ENCODE results near the gene PODNL1. TPM values are rescaled to one million over a fixed set of nuclear protein-coding genes. Genes with fewer than 3 reads are reported as not detected.

Gene PODNL1
- total and polyA plus RNA-seq, 2 of the 8 experiments (the other 6 are each of a cell fraction or from before 2014, with no cell fraction given), result 1.0 to 1.5 TPM

DNA sequence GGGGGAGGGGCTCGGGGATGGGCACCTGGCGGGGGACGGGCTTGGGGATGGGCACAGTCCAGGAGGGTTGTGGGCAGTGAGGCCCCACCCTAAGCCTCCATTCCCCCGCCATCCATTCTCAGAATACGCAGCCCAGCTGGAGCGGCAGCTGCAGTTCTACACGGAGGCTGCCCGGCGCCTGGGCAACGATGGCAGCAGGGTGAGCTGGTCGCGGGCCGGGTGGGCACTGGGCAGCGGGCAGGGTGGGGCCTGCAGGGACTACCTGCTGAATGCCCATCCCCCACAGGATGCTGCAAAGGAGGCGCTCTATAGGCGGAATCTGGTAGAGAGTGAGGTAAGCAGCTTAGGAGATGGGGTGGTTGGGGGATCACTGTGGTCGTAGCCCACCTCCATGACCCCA lies 8.3 kb downstream of the PODNL1 start:
- no peak overlapping the region for H2AK5ac ChIP-seq (ENCODE audit: low read depth, low read length)
- peaks cover 0 to 6% of the 10 kb centered on the region in 2 experiments for H4K20me1 ChIP-seq (replicated peaks in 1 of 2; ENCODE audit: control insufficient read depth in 1 of 2, insufficient read depth in 2 of 2, low read length in 2 of 2)
- H3K9me3 ChIP-seq (ENCODE audit: insufficient read depth in 2 of 2, low read depth in 1 of 2, low read length in 1 of 2), result no peaks in the 10 kb centered on the region
- TF ChIP-seq POU5F1 (IDR thresholded peaks at IDR 0.05; ENCODE audit: low read depth, low read length) (no peak), TAF7 (optimal IDR thresholded peaks at IDR 0.05; ENCODE audit: borderline replicate concordance, low read depth, low read length) (no peak), SUZ12 (IDR thresholded peaks at IDR 0.05; ENCODE audit: low read length) (no peak), CBX5 (IDR thresholded peaks at IDR 0.05; ENCODE audit: low read depth, low read length) (no peak), TAF1 (IDR thresholded peaks at IDR 0.05; ENCODE audit: low read depth, low read length) (no peak), SP4 (IDR thresholded peaks at IDR 0.05; ENCODE audit: low read length) (no peak)
- no peak overlapping the region for H4K91ac ChIP-seq (replicated peaks; ENCODE audit: insufficient read length, low read length)
- no peak overlapping the region for H3K4ac ChIP-seq (replicated peaks; ENCODE audit: insufficient read length, low read depth, low read length)
- H2BK20ac ChIP-seq (ENCODE audit: low read length), result no peak overlapping the region
- H3K23ac ChIP-seq (ENCODE audit: insufficient read length), result no peak overlapping the region
- peaks cover 3% of the 10 kb centered on the region; the same call in 1 of the 2 replicates for H3K79me1 ChIP-seq (ENCODE audit: low read depth, low read length)
- H3K14ac ChIP-seq (ENCODE audit: insufficient read length), result no peak overlapping the region
- H4K8ac ChIP-seq (ENCODE audit: extremely low read depth, insufficient read depth, low read length), result no peak overlapping the region; the same call in 1 of the 2 replicates
- no peak overlapping the region for H2BK120ac ChIP-seq (replicated peaks; ENCODE audit: low read depth, low read length)
- no peak overlapping the region for H2BK5ac ChIP-seq (ENCODE audit: low read depth, low read length)
- POLR2A ChIA-PET (ENCODE audit: partially characterized antibody), result interaction anchor here (1.0 to 5.4 kb wide), 5 partner anchors 9 to 32 kb away, joined by 3 to 39 read pairs (median 5); partner anchors contain the start of gene DCAF15
- DNase-seq (ENCODE audit: low read depth in 1 of 2, low spot score in 2 of 2) (no peak), FAIRE-seq (no peak)
- H2AFZ ChIP-seq (ENCODE audit: low read length), result no peak overlapping the region
- H3K36me3 ChIP-seq (ENCODE audit: control insufficient read depth in 2 of 4, insufficient read depth in 4 of 4, low read length in 3 of 4), result peaks cover 2 to 23% (median 12%) of the 10 kb centered on the region in 4 experiments; a peak in 6 of 8 replicates
- peaks cover 0 to 16% (median 3%) of the 10 kb centered on the region in 4 experiments; a peak in 4 of 7 replicates for H3K4me1 ChIP-seq (replicated peaks in 1 of 4; ENCODE audit: control insufficient read depth in 3 of 4, insufficient read depth in 4 of 4, low read length in 3 of 4)
- H3K79me2 ChIP-seq (ENCODE audit: control insufficient read depth in 1 of 2, insufficient read depth in 2 of 2, low read length in 2 of 2), result no peaks in the 10 kb centered on the region
- WGBS, 2 experiments (ENCODE audit: extremely low coverage in 1 of 2, insufficient coverage in 1 of 2, insufficient read length in 1 of 2, insufficient replicate concordance in 2 of 2, low coverage in 1 of 2, low lambda C conversion rate in 2 of 2, missing lambda C conversion rate in 1 of 2), result 78% methylated on average over 10 of the region's 17 CpGs; no CpG with 5 or more reads in 1 of the 2 experiments
- H2BK12ac ChIP-seq (ENCODE audit: low read depth, low read length), result no peak overlapping the region
- no peak overlapping the region for H3K4me3 ChIP-seq (ENCODE audit: extremely low read depth in 1 of 4, insufficient read depth in 2 of 4, low read depth in 3 of 4, low read length in 4 of 4)
- H3K9ac ChIP-seq (replicated peaks in 1 of 4; ENCODE audit: extremely low read depth in 1 of 4, low read depth in 3 of 4, low read length in 3 of 4), result no peak overlapping the region
- H4K5ac ChIP-seq (ENCODE audit: insufficient read length, low read depth, low read length), result no peak overlapping the region
- no peak overlapping the region for H3K56ac ChIP-seq (replicated peaks; ENCODE audit: insufficient read length, low read depth, low read length)
- H3K23me2 ChIP-seq (ENCODE audit: low read depth, low read length), result 0 out of 2 replicates have a peak, but pooled peaks cover 4% of the 10 kb centered on the region
- H3K4me2 ChIP-seq (ENCODE audit: insufficient read depth in 1 of 2, low read depth in 2 of 2, low read length in 2 of 2), result no peak overlapping the region
- CTCF ChIA-PET (ENCODE audit: partially characterized antibody), result interaction anchor here (0.6 kb wide), 1 partner anchor 48 kb away, joined by 3 read pairs; no protein-coding TSS in a partner anchor
- H3K27ac ChIP-seq (ENCODE audit: low read depth, low read length), result no peak overlapping the region
- no peak overlapping the region for H2BK15ac ChIP-seq (ENCODE audit: low read length)
- H3K27me3 ChIP-seq (replicated peaks in 1 of 4; ENCODE audit: control insufficient read depth in 3 of 4, extremely low read depth in 1 of 4, insufficient read depth in 3 of 4, low read length in 3 of 4), result no peaks in the 10 kb centered on the region
- H3K18ac ChIP-seq (ENCODE audit: extremely low read depth, low read length), result no peak overlapping the region

Data from H1 (cell line).